ENCODE measurements around the gene NOXO1. TPM values are rescaled to one million over a fixed set of nuclear protein-coding genes. Genes with fewer than 3 reads are reported as not detected.

Gene NOXO1, protein sequence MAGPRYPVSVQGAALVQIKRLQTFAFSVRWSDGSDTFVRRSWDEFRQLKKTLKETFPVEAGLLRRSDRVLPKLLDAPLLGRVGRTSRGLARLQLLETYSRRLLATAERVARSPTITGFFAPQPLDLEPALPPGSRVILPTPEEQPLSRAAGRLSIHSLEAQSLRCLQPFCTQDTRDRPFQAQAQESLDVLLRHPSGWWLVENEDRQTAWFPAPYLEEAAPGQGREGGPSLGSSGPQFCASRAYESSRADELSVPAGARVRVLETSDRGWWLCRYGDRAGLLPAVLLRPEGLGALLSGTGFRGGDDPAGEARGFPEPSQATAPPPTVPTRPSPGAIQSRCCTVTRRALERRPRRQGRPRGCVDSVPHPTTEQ
- under 1 TPM; 0.23 to 0.36 TPM for total RNA-seq

DNA sequence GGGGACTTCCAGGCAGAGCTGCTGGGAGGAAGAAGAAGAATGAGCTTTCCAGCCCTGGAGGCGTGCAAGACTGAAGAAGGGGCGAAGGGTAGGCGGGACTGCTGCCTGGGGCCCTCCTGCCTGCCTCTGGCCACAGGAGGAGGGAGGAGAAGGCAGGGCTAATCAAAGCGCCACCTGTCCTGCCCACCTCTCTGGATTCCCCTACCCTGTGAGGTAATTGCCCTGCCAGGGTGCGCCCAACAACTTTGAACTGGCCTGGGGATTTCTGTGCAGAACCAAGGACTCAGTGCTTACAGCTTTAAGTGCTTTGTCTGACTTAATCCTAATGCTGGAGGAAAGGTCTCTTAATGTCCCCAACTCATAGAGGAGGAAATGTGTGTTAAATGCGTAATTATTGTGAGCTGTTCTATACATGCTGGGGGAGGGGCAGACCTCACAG, at the start of gene NOXO1:
NOXO1 (minus strand) TSS at position 72 of the 439 bp plus-strand sequence. CDS start 290 bp downstream, outside the sequence.
- CTCF ChIA-PET: interaction anchor here (0.8 to 1.5 kb wide), 2 partner anchors 9 to 16 kb away, joined by 3 to 5 read pairs; no protein-coding TSS in a partner anchor

DNA sequence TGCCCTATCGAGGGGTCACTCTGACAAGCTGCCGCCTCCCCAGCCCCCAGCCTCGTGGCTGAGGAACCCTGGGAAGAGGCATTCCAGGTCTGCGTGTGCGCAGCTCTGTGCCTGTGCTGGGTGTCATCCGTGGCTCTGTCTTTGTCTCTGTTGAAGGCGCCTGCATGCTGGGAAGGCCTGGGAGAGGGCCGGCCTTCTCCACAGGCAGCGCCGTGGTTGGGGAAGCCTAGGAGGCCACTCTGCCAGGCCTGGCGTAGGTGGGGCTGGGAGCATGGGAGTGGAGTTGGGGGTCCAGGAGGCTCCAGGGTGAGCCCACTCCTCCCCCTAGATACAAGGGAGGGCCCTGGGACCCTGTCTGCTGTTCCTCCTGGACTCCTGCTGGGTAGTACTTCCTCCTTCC, 48.8 kb upstream of the NOXO1 start:
- POLR2A ChIA-PET: interaction anchor here (0.6 kb wide), 1 partner anchor 67 kb away, joined by 4 read pairs; no protein-coding TSS in a partner anchor
- CTCF ChIA-PET: interaction anchor here (0.7 to 1.3 kb wide), 2 partner anchors 18 to 122 kb away, joined by 3 to 7 read pairs; partner anchors contain the start of genes NTHL1 and TSC2

More for the DNA sequence above, at the start of gene NOXO1:
- POLR2A ChIA-PET: interaction anchor here (1.1 to 1.9 kb wide), 3 partner anchors 12 to 200 kb away, joined by 3 to 4 read pairs (median 3); partner anchors contain the start of gene RPS2

DNA sequence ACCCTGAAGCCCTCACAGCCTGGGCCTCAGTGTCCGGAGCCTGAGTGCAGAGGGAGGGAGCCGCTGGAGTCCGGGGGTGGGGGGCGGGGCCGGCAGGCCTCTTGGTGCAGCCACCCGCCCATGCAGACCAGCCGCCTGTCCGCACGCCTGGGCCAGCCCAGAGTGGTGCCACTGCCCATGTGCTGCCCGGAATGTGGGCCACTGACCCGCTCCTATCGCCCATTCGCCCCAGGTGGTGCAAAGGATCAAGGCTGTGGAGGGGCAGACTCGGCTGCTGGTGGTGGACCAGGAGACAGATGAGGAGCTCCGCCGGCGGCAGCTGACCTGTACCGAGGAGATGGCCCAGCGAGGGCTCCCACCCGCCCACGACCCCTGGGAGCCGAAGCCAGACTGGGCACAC, 48.1 kb upstream of the NOXO1 start:
- CTCF ChIA-PET: no interaction called here
- POLR2A ChIA-PET: no interaction called here

DNA sequence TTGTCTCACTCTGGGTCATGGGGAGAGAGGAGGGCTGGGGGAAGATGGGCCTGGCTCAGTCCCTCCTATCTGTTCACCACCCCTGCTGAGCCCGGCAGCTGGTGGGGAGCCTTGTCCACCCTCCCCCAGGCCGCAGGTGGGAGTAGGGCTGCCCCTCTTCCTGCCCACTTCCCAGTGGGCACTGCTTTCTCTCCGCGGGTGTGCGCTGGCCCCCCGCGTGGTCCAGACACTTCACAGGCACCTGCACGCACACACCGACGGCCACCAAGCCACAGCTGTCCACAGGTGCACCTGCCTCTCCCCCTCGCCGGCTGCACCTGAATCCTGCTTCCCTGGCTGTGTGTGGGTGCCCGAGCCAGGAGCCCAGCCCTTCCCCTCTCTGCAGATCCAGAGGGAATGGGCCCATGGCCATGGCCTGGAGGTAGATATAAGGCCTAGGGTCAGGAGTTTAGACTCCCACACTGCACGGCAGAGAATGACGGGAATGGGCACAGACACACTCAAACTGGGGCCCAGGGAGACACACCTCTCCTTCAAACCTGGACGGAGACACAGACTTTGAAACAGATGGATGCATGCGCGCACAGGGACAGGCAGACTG, 47.5 kb upstream of the NOXO1 start:
- ChIA-PET POLR2A (no interaction called here), CTCF (no interaction called here)

DNA sequence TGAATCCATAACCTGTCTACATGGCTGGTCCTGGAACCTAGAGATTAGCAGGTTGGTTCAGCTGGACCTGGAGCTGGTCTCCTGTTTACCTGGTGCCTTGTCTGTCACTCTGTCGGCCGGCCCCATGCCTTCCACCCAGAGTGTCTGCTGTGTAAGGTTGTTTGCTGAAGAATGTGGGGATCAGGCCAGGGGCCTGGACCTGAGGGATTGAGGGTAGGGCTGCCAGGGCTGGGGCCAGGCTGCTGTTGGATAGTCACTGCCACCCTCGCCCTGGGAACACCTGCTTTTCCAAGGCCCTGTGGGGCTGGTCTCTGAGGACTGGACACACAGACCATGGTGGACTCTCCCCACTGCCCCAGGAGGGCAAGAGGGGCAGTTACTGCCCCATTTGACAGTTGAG, 46.9 kb upstream of the NOXO1 start:
- CTCF ChIA-PET: interaction anchor here (1.5 to 1.8 kb wide), 2 partner anchors 19 to 112 kb away, joined by 7 to 13 read pairs; partner anchors contain the start of genes NTHL1 and TSC2
- POLR2A ChIA-PET: no interaction called here

DNA sequence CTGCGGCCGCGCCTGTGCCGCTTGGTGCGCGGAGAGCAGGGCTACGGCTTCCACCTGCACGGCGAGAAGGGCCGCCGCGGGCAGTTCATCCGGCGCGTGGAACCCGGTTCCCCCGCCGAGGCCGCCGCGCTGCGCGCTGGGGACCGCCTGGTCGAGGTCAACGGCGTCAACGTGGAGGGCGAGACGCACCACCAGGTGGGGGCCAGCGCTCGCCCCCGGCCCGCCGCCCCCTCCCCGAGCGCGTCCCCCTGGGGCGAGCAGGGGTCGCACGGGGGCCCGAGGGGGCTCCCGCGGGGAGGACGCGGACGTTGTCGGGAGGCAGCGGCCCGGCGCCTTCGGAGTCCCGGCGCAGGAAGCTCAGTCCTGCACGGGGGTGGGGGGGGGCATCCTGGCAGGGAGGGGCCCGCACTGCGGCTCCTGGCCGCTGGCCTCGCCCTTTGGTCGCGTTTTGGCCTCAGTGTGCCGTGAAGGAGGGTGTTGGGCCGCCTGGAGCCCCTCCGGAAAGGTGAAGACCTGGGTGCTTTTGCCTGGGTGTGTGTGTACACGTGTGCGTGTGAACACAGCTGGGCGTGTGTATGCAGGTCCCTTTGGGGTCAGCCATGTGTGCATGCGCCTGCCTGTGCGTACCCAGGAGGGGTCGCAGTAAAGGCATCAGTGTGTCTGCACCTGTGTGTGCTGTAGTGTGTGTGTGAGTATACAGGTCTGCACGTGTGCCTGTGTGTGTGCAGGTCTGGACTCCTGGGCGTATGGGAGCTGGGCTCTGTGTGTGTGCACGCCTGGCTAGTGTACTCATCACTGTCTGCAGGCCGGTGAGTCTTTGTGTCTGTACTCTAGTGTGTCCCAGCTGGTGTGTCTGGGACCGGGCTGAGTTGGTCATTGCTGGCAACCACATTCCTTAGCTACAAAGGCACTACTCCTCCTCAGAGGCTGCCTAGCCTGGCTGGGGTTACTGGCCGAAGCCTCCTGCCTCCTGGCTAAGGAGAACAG, 46.0 kb upstream of the NOXO1 start:
- ChIA-PET POLR2A (interaction anchor here (0.6 kb wide), 1 partner anchor 649 kb away, joined by 3 read pairs; no protein-coding TSS in a partner anchor), CTCF (interaction anchor here (1.5 to 1.8 kb wide), 2 partner anchors 20 to 113 kb away, joined by 7 to 13 read pairs; partner anchors contain the start of genes NTHL1 and TSC2)

DNA sequence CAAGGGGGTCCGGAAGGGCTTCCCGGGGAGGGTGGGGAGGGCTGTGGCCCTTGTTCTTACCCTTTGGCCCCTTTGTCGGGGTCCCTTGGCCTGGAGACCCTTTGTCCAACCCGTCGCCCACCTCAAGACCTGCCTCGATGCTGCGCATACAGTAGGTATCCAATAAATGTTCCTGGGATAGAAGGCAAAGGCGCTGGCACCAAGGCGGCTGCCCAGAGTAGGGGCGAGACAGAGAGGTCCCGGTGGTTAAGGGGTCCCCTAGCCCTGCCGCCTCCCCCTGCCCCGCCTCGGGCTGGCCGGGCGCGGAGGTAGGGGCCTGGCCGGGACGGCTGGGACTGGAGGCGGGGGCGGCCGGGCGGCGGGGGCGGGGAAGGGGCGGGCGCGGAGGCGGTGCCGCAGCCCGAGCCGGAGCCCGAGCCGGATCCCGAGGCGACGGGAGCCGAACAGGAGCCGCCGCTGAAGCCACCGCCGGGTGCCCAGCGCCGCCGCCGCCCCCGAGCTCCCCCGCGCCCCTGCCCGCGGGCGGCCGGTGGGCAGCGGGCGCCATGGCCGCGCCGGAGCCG, 45.3 kb upstream of the NOXO1 start, which contains the start of gene NHERF2:
NHERF2 (plus strand) TSS at position 442 of the 563 bp plus-strand sequence; CDS start at position 546, 104 bp downstream.
- ChIA-PET POLR2A (interaction anchor here (0.6 kb wide), 1 partner anchor 648 kb away, joined by 3 read pairs; no protein-coding TSS in a partner anchor), CTCF (interaction anchor here (1.5 to 1.8 kb wide), 2 partner anchors 21 to 114 kb away, joined by 7 to 13 read pairs; partner anchors contain the start of genes NTHL1 and TSC2)

DNA sequence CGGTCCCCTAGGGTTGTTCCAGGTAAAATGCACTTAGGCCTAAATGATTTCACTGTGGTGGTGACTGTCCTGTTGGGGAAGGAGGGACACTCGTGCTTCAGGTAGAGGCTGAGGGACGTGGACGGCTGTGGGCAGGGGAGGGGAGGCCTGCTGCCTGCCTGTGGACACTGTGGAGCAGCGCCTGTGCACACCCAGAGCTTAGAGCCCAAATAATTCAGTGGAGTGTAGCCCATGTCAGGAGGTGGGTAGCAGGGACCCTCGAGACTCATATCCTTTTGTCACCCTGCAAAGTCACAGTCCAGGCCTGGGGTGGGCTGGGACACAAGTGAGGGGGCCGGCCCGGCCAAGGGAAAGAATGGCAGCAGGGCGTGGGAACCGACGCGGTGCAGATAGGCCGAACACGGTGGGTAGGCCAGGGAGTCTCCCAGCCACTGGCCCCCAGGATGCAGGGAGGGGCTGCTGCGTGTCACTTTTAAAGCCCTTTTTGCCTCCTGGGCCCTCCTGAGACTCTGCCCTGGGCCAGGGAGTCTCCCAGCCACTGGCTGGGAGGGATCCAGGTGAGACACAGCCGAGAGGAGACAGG, 44.7 kb upstream of the NOXO1 start:
- POLR2A ChIA-PET: no interaction called here
- CTCF ChIA-PET: interaction anchor here (0.6 to 2.9 kb wide), 3 partner anchors 90 to 115 kb away, joined by 3 to 13 read pairs (median 13); no protein-coding TSS in a partner anchor

DNA sequence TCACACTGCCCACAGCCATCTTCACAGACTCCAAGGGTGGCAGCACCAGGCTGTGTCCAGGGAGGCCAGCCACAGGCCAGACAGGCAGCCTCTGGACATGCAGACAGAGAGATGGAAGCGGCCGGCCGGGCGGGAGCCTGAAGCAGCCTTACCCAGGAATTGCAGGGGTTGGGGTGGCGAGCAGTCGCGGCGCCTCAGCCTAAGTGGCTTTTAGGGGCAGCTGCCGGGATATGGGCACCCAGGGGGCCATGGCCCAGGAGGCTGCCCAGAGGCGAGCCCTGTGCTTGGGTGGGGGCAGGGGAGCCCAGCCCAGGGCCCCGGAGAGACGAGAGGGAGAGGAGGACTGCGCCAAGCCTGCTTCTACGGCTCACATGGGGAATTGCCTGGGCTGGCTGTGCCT, 44.0 kb upstream of the NOXO1 start:
- POLR2A ChIA-PET: no interaction called here
- CTCF ChIA-PET: interaction anchor here (0.6 to 2.9 kb wide), 3 partner anchors 34 to 115 kb away, joined by 3 to 13 read pairs (median 3); no protein-coding TSS in a partner anchor

DNA sequence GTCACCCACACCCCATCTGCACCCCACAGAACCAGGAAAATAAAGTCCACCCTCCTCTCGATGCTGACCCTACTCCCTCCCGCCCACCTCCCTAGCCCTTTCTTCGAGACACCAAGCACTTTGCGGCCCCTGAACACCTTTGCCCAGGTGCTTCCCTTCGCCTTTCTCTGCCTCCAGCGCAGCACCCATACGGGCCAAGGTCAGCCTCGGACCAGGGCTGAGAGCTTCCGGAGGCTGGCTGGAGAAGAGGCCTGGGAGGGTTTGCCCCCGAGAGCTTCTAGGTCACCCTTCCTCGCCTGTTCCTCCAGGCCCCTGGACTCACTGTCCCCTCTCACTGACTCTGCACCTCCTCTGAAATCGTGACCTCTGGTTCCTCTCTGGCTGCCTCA, 42.8 kb upstream of the NOXO1 start:
- POLR2A ChIA-PET: no interaction called here
- CTCF ChIA-PET: interaction anchor here (1.0 to 2.9 kb wide), 3 partner anchors 24 to 116 kb away, joined by 3 to 13 read pairs (median 3); partner anchors contain the start of genes NTHL1 and TSC2

DNA sequence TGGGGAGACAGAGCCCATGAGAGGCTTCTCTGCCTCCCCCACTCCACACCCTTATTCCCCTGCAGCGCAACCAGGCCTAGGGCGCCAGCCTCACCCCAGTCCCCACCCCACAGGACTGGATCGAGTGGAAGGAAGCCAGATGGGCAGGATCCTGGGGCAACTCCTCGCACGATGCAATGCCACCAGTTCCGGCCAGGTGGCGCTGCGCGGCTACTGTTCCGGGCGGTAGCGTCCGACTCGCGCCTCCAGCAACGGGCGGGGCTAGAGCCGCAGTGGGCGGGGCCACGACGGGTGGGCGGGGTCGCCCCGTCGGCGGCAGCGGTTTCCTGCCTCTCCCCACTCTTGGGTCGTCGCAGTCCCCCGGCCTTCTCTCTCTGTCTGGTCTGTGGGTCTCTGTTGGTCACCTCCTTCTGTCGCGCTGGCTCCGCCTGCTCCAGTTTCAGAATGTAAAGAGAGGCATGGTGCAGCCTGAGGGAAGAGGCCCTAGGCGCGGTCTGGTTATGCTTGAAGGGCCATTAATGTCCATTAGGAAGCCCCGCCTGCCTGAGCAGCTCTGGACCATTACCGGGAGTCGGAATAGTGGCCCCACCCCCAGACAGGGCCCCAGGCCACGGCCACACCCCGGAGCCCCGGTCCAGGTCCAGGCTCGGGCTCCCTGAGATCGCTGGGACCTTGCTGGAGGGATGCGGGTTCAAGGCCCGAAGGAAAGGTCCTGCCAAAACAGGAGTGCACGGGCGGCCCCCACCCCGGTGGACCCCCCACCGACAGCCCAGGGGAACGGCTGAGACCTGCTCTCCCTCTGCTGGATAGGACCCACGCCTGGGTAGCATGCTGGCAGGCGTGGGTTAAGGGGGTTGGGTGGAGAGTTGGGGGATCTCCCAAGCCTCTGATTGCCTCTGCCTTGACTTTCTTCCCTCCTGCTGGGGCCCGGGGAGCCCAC, 42.1 kb upstream of the NOXO1 start:
- POLR2A ChIA-PET: interaction anchor here (0.6 kb wide), 2 partner anchors 130 to 240 kb away, joined by 6 to 7 read pairs; no protein-coding TSS in a partner anchor
- CTCF ChIA-PET: interaction anchor here (0.6 to 2.9 kb wide), 25 partner anchors 10 to 474 kb away, joined by 3 to 22 read pairs (median 4); partner anchors contain the start of genes GFER, NTHL1, PKD1 and RAB26

DNA sequence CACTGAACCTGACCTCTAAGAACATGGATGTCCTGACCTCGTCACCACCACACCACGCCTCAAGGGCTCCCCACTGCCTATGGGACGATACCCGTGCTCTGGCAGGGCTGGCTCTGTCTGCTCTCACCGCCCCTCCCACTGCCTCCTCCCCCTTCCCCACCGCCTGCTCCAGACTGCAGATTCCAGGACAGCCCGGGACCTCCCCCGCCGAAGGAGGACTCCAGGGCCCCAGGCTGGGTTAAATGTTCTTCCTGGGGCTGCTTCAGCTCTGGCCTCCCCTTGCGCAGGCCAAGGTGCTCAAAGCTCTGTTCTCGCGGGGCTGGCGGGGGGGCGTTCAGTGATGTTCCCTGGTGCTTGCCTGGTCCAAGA, 41.4 kb upstream of the NOXO1 start:
- CTCF ChIA-PET: interaction anchor here (0.5 to 2.4 kb wide), 27 partner anchors 9 to 474 kb away, joined by 3 to 22 read pairs (median 3); partner anchors contain the start of genes GFER, NTHL1, PKD1 and RAB26
- POLR2A ChIA-PET: interaction anchor here (0.5 to 0.6 kb wide), 3 partner anchors 67 to 241 kb away, joined by 4 to 7 read pairs (median 6); no protein-coding TSS in a partner anchor

DNA sequence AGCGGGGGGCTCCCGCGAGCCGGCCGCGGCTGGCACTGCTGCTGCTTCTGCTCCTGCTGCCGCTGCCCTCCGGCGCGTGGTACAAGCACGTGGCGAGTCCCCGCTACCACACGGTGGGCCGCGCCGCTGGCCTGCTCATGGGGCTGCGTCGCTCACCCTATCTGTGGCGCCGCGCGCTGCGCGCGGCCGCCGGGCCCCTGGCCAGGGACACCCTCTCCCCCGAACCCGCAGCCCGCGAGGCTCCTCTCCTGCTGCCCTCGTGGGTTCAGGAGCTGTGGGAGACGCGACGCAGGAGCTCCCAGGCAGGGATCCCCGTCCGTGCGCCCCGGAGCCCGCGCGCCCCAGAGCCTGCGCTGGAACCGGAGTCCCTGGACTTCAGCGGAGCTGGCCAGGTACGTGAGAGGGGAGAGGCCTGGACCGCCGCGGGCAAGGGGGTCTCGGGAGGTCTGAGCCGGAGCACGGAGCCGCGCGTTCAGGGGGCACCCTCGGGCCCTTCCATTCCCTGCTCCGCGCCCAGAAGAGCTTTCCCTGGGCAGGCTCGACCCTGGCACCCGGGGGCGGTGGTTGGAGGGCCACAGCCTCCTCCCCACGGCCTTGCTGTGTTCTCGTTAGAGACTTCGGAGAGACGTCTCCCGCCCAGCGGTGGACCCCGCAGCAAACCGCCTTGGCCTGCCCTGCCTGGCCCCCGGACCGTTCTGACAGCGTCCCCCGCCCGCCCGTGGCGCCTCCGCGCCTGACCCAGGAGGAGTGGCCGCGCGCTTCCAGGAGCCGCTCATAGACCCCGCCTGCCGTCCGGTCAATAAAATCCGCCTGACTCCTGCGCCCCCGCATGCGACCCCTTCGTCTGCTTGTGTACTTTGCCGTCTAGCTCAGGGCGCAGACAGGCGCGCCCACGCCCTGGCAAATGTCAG, 38.9 kb upstream of the NOXO1 start:
- POLR2A ChIA-PET: no interaction called here
- CTCF ChIA-PET: interaction anchor here (0.7 to 2.2 kb wide), 6 partner anchors 16 to 126 kb away, joined by 3 to 12 read pairs (median 4); no protein-coding TSS in a partner anchor

DNA sequence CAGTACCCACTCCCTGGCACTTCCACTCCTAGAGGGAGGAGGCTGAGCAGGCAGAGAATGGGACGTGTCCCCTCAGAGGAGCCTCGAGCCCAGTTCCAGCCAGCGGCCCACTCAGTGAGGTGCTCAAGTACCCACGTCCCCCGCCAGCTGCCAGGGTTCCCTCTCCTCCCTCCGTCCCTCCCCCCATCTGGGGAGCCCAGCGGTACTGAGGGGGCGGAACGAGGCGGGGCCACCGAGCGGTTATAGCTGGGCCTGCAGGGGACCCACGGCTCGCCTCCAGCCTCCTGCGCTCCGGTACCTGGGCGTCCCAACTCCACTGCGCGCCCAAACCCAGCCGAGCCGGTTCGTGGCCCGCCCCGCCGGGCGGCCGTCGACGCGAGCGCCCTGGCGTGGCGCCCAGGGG, 38.2 kb upstream of the NOXO1 start, which contains the start of gene NPW:
NPW (plus strand) TSS at position 268 of the 403 bp plus-strand sequence.
- CTCF ChIA-PET: interaction anchor here (0.7 to 2.2 kb wide), 4 partner anchors 15 to 121 kb away, joined by 3 to 12 read pairs (median 4); no protein-coding TSS in a partner anchor
- POLR2A ChIA-PET: no interaction called here

DNA sequence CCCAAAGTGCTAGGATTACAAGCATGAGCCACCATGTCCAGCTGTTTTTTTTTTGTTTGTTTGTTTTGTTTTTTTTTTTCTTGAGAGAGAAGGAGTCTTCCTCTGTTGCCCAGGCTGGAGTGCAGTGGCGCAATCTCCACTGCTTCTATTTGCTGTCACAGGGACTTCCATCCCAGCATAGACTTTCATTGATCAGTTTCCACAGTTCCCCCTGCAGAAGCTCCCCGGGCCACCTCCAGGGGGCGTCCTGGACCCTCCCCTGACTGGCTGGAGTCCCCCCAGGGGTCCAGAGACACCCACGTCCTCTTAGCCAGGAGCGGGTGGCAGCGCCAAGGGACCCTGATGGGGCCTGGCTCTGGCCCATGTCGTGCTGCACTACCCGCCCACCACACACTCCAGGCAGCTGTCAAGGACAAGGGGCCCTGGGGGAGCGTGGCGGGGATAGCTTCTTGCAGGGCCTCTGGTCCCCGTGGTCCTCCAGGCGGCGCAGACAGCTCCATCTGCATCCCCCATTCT, 35.2 kb upstream of the NOXO1 start:
- POLR2A ChIA-PET: interaction anchor here (0.6 kb wide), 1 partner anchor 124 kb away, joined by 3 read pairs; no protein-coding TSS in a partner anchor

More for the DNA sequence above, 35.2 kb upstream of the NOXO1 start:
- CTCF ChIA-PET: interaction anchor here (0.9 to 1.9 kb wide), 5 partner anchors 13 to 198 kb away, joined by 3 to 14 read pairs (median 3); partner anchors contain the start of genes GFER and PGP

All from activated CD8-positive, alpha-beta memory T cell treated with anti-CD3 and anti-CD28 coated beads for 36 hours (primary cell).